Ammon's horn (tissue), 1 donor: ENCODE results near the gene PAXX.
"Not testable (repeated sequence)": the region's sequence is repeated elsewhere in the genome, so short reads cannot be mapped to it uniquely, and the experiment has no call there.

Source experiments
- DNase-seq: peaks from one replicate; pipeline ENCODE4 v3.0.0-alpha.2; 2016; ENCODE audit warnings: low spot score

PAXX gene

DNA sequence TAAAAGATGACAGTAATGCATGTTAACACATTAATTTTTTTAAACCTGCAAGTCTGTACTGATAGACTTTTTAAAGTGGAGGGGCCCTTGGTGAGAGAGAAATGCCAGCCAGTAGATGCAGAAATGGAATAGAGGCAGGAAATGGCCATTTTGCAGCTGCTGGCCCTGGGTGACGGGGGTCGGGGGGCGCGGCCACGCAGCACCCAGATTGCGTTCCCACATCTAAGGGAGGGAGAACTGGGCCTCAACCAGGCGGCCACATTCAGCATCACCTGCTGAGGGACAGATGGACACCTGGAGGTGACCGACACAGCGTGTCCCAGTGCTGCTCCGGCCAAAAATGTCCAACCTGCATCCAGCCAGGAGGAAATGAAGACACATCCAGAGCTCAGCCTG is 10.4 kb downstream of the PAXX start:
- no peak for DNase-seq

GRCh38 chr9:137004285-137004684 is 12.1 kb downstream of the PAXX start:
- DNase-seq: not testable (repeated sequence)

DNA sequence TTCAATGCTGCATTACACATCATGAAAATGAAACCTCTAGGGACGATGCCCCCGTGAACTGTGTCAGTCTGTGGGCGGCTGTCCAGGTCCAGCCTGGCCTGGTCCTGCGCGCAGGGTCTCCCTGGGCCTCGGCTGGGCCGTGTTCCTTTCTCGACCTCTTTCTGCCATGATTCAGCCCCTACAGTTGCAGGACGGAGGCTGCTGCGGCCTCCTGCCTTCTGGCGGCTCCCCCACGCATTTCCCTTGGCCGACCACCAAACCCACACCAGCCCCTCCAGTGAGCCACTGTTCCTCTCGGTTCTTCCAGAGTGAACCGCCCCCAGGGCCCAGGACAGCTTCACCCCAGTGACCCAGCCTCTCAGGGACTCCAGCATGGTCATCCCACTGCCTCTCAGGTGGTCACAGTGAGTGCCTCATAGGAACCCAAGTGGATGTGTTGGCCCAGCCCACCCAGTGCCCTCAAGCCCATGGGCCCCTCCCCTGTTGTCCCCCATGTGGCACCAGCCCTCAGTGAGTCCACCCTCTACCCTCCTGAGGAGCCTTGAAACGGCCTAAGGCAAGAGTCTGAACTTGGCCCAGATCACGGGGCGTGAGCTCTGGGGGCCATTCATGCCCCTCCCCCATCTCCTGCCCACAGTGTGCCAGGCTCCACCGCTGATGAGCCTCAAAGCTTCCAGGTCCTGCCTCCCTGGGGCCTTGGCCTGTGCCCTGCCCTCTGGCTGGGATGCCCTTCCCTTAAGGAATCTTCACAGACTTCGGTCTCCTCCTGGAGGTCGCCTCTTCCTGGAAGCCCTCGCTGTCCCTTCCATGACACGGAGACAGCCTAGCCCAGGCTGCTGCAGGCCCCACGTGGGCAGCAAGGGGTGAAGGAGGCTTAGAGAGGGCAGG is 14.1 kb downstream of the PAXX start:
- DNase-seq: no peak

- no peak for DNase-seq
Measured at GRCh38 chr9:137007108-137007815, 15.0 kb downstream of the PAXX start.

DNA sequence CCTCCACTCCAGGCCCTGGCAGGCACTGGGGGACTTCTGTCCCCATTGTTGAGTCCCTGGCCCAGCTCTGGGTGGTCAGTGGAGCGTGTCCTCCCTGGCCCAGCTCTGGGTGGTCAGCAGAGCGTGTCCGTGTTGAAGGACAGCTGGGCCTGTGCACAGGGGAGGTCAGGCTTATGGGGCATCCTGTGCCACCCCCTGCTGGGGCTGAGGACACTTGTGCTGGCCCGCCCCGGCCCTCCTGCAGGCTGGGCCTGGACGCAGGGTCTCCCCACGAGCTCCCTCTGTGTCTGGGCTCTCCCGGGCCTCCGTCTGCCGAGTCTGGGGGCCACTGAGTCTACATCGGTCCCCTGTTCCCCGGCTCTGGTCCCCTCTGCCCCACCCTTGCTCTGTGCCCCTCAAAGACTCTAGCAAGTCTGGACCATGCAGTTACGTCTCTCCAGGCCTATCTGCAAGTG is 15.6 kb downstream of the PAXX start:
- no peak for DNase-seq

- no peak for DNase-seq
Measured at GRCh38 chr9:137008312-137008711, 16.1 kb downstream of the PAXX start.

GRCh38 chr9:137009217-137009616 is 17.0 kb downstream of the PAXX start:
- no peak for DNase-seq

DNA sequence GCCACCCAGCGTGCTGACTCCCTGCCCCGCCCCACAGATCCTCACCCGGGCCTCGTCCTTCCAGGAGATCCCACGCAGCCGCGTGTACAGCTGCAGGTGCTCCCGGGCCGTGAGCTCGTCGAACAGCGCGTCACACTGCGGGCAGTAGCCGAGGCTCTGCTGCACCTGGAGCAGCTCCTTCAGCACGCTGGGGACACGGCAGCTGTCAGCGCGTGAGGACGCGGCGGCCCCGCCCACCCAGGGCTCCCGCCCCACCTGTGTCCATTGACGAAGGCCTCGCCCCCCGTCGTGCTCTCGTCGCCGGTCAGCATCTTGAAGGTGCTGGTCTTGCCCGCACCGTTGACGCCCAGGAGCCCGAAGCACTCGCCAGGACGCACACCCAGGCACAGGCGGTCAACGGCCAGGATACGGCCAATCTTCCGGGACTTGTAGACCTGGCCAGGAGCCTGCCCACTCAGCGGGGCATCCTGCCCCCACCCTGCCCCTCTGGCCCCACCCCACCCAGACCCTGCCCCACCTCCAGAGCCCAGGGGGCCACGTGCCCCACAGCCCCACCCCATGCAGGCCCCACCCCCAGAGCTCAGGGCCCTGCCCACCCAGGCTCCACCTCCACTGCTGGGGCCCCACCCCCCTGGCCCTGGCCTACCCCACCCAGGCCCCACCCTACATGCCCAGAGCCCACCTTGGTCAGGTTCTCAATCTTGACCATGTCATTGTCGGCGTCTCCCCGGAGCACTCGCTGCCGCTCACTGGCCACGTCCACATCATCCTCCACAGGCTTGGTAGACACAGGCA is 17.9 kb downstream of the PAXX start:
- DNase-seq: no peak

- no peak for DNase-seq
Measured at GRCh38 chr9:137011156-137011555, 18.9 kb downstream of the PAXX start.

GRCh38 chr9:137011907-137012675 is 19.9 kb downstream of the PAXX start:
- DNase-seq: no peak

GRCh38 chr9:137012694-137013570 is 20.7 kb downstream of the PAXX start:
- no peak for DNase-seq

DNA sequence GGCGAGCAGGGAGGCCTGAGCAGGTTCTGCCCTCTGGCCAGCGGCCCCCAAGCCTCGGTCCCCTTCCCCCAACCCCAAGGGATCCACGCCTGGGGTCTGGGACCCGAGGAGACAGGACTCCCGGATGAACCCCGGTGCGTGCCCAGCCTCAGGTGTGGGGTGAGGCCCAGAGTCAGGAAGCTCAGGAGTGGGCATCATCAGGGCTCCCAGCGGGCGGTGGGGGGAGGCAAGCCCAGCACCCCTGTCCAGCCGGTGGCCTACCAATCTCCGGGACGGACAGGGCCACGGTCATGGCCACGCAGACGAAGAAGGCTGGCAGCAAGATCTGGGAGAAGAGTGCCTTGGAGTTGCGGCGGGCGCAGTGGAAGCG is 21.3 kb downstream of the PAXX start:
- DNase-seq: no peak

GRCh38 chr9:137014166-137014565 is 21.9 kb downstream of the PAXX start:
- no peak for DNase-seq

DNA sequence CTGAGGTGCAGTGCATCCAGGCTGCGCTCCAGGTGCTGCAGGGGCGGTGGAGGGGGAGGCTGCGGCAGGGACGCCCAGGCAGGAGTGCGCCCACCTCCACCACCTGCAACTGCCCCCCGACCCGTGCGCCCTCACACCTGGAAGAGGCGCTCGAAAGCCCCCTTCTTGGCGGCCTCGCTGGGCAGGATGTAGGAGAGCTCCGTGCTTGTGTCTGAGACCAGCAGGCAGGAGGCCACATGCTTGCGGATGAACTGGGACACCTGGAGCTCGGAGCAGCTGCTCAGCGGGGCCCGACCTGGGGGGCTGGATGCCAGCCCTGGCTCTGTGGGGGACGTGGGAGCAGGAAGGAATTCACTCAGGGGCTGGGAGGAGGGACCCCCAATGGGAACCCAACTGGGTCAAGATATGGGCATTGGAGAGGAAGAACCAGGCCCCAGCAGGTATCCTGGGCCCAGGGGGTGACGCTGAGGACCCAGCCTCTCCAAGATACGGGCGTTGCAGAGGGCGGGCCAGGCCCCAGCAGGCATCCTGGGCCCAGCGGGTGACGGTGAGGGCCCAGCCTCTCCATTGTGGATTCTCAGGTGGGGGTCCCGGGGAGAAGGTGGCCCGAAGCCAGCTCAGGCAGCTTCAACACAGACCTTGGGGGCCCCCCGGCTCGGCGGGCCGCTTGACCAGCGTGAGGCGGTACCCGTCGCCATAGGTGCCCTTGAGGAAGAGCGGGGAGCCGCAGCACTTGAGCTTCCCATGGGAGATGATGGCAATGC is 22.7 kb downstream of the PAXX start:
- no peak for DNase-seq

- no peak for DNase-seq
Measured at GRCh38 chr9:137015540-137015930, 23.3 kb downstream of the PAXX start.

GRCh38 chr9:137015976-137016375 is 23.8 kb downstream of the PAXX start:
- DNase-seq: no peak

GRCh38 chr9:137016436-137016835 is 24.2 kb downstream of the PAXX start:
- no peak for DNase-seq

DNA sequence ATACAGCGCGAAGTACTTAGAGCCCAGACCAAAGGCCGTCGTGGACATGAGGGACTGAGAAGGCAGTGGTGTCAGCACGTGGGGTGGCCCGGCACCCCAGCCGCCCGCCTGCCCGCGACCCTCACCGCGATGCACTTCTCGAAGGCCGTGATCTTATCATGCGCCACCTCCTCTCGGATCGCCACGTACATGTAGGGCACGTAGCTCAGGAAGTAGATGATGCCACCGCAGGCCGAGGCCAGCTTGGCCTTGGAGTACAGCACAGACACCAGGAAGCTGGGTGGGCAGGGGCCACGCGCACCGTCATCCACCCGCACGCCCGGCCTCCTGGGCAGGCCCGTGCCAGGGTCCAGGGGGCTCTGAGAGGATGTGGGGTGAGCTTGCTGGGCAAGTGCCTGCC is 24.8 kb downstream of the PAXX start:
- DNase-seq: no peak

DNA sequence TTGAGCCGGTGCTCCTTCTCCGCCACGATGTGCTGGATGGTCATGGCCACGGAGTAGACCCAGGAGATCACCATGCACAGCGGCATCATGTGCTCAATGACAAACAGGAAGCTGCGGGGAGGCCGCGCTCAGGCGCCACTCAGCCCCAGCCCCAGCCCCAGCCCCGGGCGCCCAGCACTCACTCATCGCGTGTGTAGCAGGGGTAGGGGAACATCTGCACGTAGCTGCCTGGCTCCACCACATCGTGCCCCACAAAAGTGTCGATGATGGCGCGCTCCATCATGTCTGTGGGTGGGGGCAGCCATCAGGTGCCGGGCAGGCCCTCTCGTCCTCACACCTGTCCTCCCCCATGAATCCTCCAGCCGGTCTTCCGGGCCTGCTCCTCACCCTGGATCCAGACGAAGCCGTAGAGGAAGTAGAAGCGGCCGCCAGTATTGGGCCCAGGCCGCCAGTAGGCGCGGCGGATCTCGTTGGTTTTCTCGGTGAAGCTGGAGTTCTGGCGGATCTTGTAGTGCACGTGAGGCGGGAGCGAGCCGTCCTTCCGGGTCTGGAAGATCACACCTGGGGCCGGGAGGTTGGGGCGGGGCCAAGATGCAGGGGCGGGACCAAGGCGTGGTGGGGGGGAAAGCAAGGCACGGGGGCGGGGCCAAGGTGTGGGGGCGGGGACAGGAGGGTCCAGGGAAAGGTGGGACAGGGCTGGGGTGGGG is 25.7 kb downstream of the PAXX start:
- DNase-seq: no peak
